Sigmoid colon (tissue), 7 donors: ENCODE data around the gene TAP2. TPM values are rescaled to one million over a fixed set of nuclear protein-coding genes. Genes with fewer than 3 reads are reported as not detected.

Experiments used
- DNase-seq: peaks from one replicate; pipeline ENCODE4 v3.0.0-alpha.2; 2019
- H3K27ac ChIP-seq, 4 donors: fragments of 200-600 bp; sonication (generic); one replicate each; pipeline ENCODE4 v1.5.1; 2016 to 2019; ENCODE audit warnings: mild to moderate bottlenecking in 1 of 4
- H3K27me3 ChIP-seq, 3 donors: fragments of 200-600 bp; sonication (generic); one replicate each; pipeline ENCODE4 v1.5.1; 2019; ENCODE audit warnings: mild to moderate bottlenecking in 1 of 3
- H3K36me3 ChIP-seq, 4 donors: fragments of 200-600 bp; sonication (generic); one replicate each; pipeline ENCODE4 v1.5.1; 2016 to 2019
- H3K4me1 ChIP-seq, 4 donors: fragments of 200-600 bp; sonication (generic); one replicate each; pipeline ENCODE4 v1.5.1; 2017 to 2019
- H3K4me3 ChIP-seq, 4 donors: fragments of 200-600 bp; sonication (generic); one replicate each; pipeline ENCODE4 v1.5.1; 2017 to 2019; ENCODE audit warnings: mild to moderate bottlenecking in 2 of 4, moderate library complexity in 1 of 4
- H3K9me3 ChIP-seq, 4 donors: fragments of 200-600 bp in 3 of 4; sonication (generic) in 3 of 4; one replicate each; pipeline versions ENCODE4 v1.5.1 to v1.6.1; 2013 to 2019
- CTCF ChIP-seq, 4 experiments: fragments of 450-650 bp in 3 of 4; fragments of 200-600 bp in 1 of 4; IDR thresholded peaks; one replicate each; pipeline ENCODE4 v1.5.1; 2016 to 2019; ENCODE audit warnings: antibody characterized with exemption in 4 of 4, mild to moderate bottlenecking in 3 of 4, moderate library complexity in 2 of 4
- EP300 ChIP-seq, 4 donors: sonication (generic); formaldehyde crosslinking; IDR thresholded peaks; one replicate each; pipeline ENCODE4 v1.6.1; 2017; ENCODE audit warnings: antibody characterized with exemption in 4 of 4
- POLR2A ChIP-seq, 2 donors: fragments of 450-650 bp; IDR thresholded peaks; one replicate each; pipeline ENCODE4 v1.6.1; 2016; ENCODE audit warnings: antibody characterized with exemption in 2 of 2, mild to moderate bottlenecking in 2 of 2, moderate library complexity in 2 of 2
- POLR2AphosphoS5 ChIP-seq, 4 donors: sonication (generic); formaldehyde crosslinking; IDR thresholded peaks; one replicate each; pipeline ENCODE4 v1.6.1; 2017; ENCODE audit warnings: antibody characterized with exemption in 4 of 4
- WGBS, 2 donors: extraction: QIAGEN DNeasy Blood & Tissue Kit; methylation state at CpG; one replicate each; pipeline ENCODE4 v1.1.7; 2013; 5-methylcytosine and 5-hydroxymethylcytosine counted together
- intact Hi-C: fragments of 100-400 bp; cut with DNase I; formaldehyde crosslinking; loops from one replicate; pipeline ENCODE4 v1.15.1; 2023
- polyA plus RNA-seq, 3 donors: library from polyadenylated mRNA; stranded (reverse); fragments of 200-250 nt; gene quantifications; one replicate each; pipeline ENCODE4 v1.2.3, GENCODE V29; 2013
- total RNA-seq, 4 donors: library from RNA; depleted of rRNA; stranded (reverse); fragments of >200 nt; gene quantifications; one replicate each; pipeline ENCODE4 v1.1.0, GENCODE V29; 2016
- donor health status: healthy with polysubstance abuse.
- donor health status: Bipolar disorder and iron deficiency.
- donor health status: healthy.

TAP2 gene
- total and polyA plus RNA-seq, 7 donors, result 2.4 to 54.5 (median 6.1) TPM

- peak overlapping the region; percentile 96 to 99 (median 98) for H3K27ac ChIP-seq
- peak overlapping the region; percentile 80 to 90 (median 82) for H3K4me3 ChIP-seq
- H3K4me1 ChIP-seq, result peaks cover 0 to 35% (median 26%) of the 10 kb centered on the region in 4 donors
- H3K36me3 ChIP-seq, result peaks cover 12 to 46% (median 27%) of the 10 kb centered on the region in 4 donors
- peak; percentile 80 for DNase-seq
- intact Hi-C loops, result loop anchor here (1.0 to 5.0 kb wide), 2 partner anchors 15 to 354 kb away; partner anchors contain the start of genes RING1 and TAP2
- no peak for TF ChIP-seq EP300 (IDR thresholded peaks at IDR 0.05)
- peak in 1 of 4 donors; percentile 47 for TF ChIP-seq POLR2AphosphoS5 (IDR thresholded peaks at IDR 0.05)
- peak in 1 of 2 donors; percentile 15 for TF ChIP-seq POLR2A (IDR thresholded peaks at IDR 0.05)
- no peak for TF ChIP-seq CTCF (IDR thresholded peaks at IDR 0.05)
- no peaks in the 10 kb centered on the region for H3K27me3 ChIP-seq
- no peaks in the 10 kb centered on the region for H3K9me3 ChIP-seq
- WGBS, 2 donors, result 0% methylated on average over 41 of the region's 41 CpGs
Observed at GRCh38 chr6:32852844-32853540, 14.5 kb upstream of the TAP2 start.

- DNase-seq, result peak; percentile 79
- WGBS, 2 donors, result 41 to 43% methylated on average over 23 of the region's 23 CpGs
Observed at GRCh38 chr6:32852018-32852843, 13.7 kb upstream of the TAP2 start.

GRCh38 chr6:32851025-32851424 lies 12.5 kb upstream of the TAP2 start:
- Histone ChIP-seq H3K4me3 (no peak overlapping the region), H3K36me3 (peaks cover 20 to 57% (median 37%) of the 10 kb centered on the region in 4 donors), H3K27me3 (no peaks in the 10 kb centered on the region), H3K9me3 (no peaks in the 10 kb centered on the region), H3K4me1 (peaks cover 0 to 32% (median 26%) of the 10 kb centered on the region in 4 donors), H3K27ac (peak overlapping the region; percentile 96 to 99 (median 98))
- DNase-seq, result no peak
- WGBS, 2 donors, result 87 to 91% methylated on average over 4 of the region's 4 CpGs
- intact Hi-C loops, result loop anchor here (5.0 kb wide), 1 partner anchor 356 kb away; the partner anchor contains the start of gene RING1
- no peak for TF ChIP-seq POLR2AphosphoS5 (IDR thresholded peaks at IDR 0.05)
- TF ChIP-seq EP300 (IDR thresholded peaks at IDR 0.05), result no peak
- TF ChIP-seq POLR2A (IDR thresholded peaks at IDR 0.05), result no peak
- TF ChIP-seq CTCF (IDR thresholded peaks at IDR 0.05), result no peak

More at GRCh38 chr6:32852018-32852843, 13.7 kb upstream of the TAP2 start:
- H3K27ac ChIP-seq, result peak overlapping the region; percentile 96 to 99 (median 98)
- no peaks in the 10 kb centered on the region for H3K9me3 ChIP-seq
- H3K4me1 ChIP-seq, result peaks cover 0 to 35% (median 26%) of the 10 kb centered on the region in 4 donors
- no peak for TF ChIP-seq POLR2A (IDR thresholded peaks at IDR 0.05)
- peak in 1 of 4 donors; percentile 24 for TF ChIP-seq POLR2AphosphoS5 (IDR thresholded peaks at IDR 0.05)
- H3K36me3 ChIP-seq, result peaks cover 12 to 46% (median 28%) of the 10 kb centered on the region in 4 donors
- intact Hi-C loops, result loop anchor here (5.0 kb wide), 1 partner anchor 355 kb away; the partner anchor contains the start of gene RING1
- peak overlapping the region; percentile 80 to 90 (median 82) for H3K4me3 ChIP-seq
- H3K27me3 ChIP-seq, result no peaks in the 10 kb centered on the region

GRCh38 chr6:32849126-32849525 lies 10.6 kb upstream of the TAP2 start:
- intact Hi-C loops, result no loop called here
- DNase-seq, result no peak
- H3K4me1 ChIP-seq, result peaks cover 0 to 26% (median 21%) of the 10 kb centered on the region in 4 donors
- TF ChIP-seq POLR2A (IDR thresholded peaks at IDR 0.05) (no peak), CTCF (IDR thresholded peaks at IDR 0.05) (no peak), POLR2AphosphoS5 (IDR thresholded peaks at IDR 0.05) (no peak), EP300 (IDR thresholded peaks at IDR 0.05) (no peak)
- peaks cover 20 to 64% (median 40%) of the 10 kb centered on the region in 4 donors for H3K36me3 ChIP-seq
- no peak overlapping the region for H3K27ac ChIP-seq
- no peaks in the 10 kb centered on the region for H3K27me3 ChIP-seq
- H3K4me3 ChIP-seq, result no peak overlapping the region
- 80 to 81% methylated on average over 6 of the region's 6 CpGs for WGBS, 2 donors
- no peaks in the 10 kb centered on the region for H3K9me3 ChIP-seq
